Activated CD8-positive, alpha-beta T cell treated with anti-CD3 and anti-CD28 coated beads, Interleukin-2, amount 10 ng/mL, durations not matched to agents 7 days and 5 days (primary cell): ENCODE measurements around the gene WNK1. TPM values are rescaled to one million over a fixed set of nuclear protein-coding genes. Genes with fewer than 3 reads are reported as not detected.

ENCODE experiments used
- ATAC-seq: fragments of 150-1000 bp; cut with Tn5 transposase; one replicate; pipeline ENCODE4 v1.10.0; 2021; ENCODE audit warnings: moderate library complexity
- CTCF ChIA-PET: fragments of 350-600 bp; sonication (Branson Sonifier 250); formaldehyde crosslinking; loops from one replicate; lab custom pipeline; 2021; ENCODE audit warnings: antibody characterized with exemption; lab: Charles Lee
- POLR2A ChIA-PET: fragments of 350-600 bp; sonication (Branson Sonifier 250); formaldehyde crosslinking; loops from one replicate; lab custom pipeline; 2021; ENCODE audit warnings: antibody characterized with exemption; lab: Charles Lee
- DNase-seq: peaks from one replicate; pipeline ENCODE4 v3.0.0-alpha.2; 2020
- H3K27ac Mint-ChIP-seq: one replicate; pipeline ENCODE4 v1.8.0; 2021; ENCODE audit warnings: mild to moderate bottlenecking, mixed read lengths
- H3K27me3 Mint-ChIP-seq: one replicate; pipeline ENCODE4 v1.8.0; 2021; ENCODE audit warnings: low read depth, mixed read lengths
- H3K36me3 Mint-ChIP-seq: one replicate; pipeline ENCODE4 v1.8.0; 2021; ENCODE audit warnings: low read depth, mixed read lengths
- H3K4me1 Mint-ChIP-seq: one replicate; pipeline ENCODE4 v1.8.0; 2021; ENCODE audit warnings: low read depth, mixed read lengths
- H3K4me3 Mint-ChIP-seq: one replicate; pipeline ENCODE4 v1.8.0; 2021; ENCODE audit warnings: mild to moderate bottlenecking, mixed read lengths
- H3K9me3 Mint-ChIP-seq: one replicate; pipeline ENCODE4 v1.8.0; 2022; ENCODE audit warnings: mixed read lengths; ENCODE audit not compliant: insufficient read depth
- total RNA-seq, 2 experiments: library from RNA; stranded (reverse); gene quantifications; one replicate each; pipeline ENCODE4 v1.2.3, GENCODE V29; 2021

Gene WNK1
- total RNA-seq, 2 experiments from 2014 or later, result 203 to 204 TPM

- ATAC-seq, result no peak
- ChIA-PET CTCF (interaction anchor here (0.8 to 1.4 kb wide), 3 partner anchors 206 to 250 kb away, joined by 3 to 5 read pairs (median 4); no protein-coding TSS in a partner anchor), POLR2A (no interaction called here)
- no peaks in the 10 kb centered on the region for H3K9me3 Mint-ChIP-seq
- DNase-seq, result no peak
- H3K36me3 Mint-ChIP-seq, result peaks cover 55% of the 10 kb centered on the region
- H3K27ac Mint-ChIP-seq, result no peak overlapping the region
- H3K27me3 Mint-ChIP-seq, result no peaks in the 10 kb centered on the region
- peaks cover 39% of the 10 kb centered on the region for H3K4me1 Mint-ChIP-seq
- no peak overlapping the region for H3K4me3 Mint-ChIP-seq
Observed at GRCh38 chr12:820336-820735, 68.0 kb downstream of the WNK1 start.

- Mint-ChIP-seq H3K4me3 (no peak overlapping the region), H3K9me3 (no peaks in the 10 kb centered on the region), H3K4me1 (peaks cover 29% of the 10 kb centered on the region), H3K27me3 (no peaks in the 10 kb centered on the region), H3K36me3 (peaks cover 49% of the 10 kb centered on the region), H3K27ac (peak overlapping the region; percentile 16)
- DNase-seq (no peak), ATAC-seq (no peak)
- ChIA-PET POLR2A (no interaction called here), CTCF (interaction anchor here (0.7 to 0.8 kb wide), 2 partner anchors 8 to 9 kb away, joined by 3 to 7 read pairs; no protein-coding TSS in a partner anchor)
Observed at GRCh38 chr12:823028-823698, 70.8 kb downstream of the WNK1 start.

GRCh38 chr12:826331-826730 is 74.0 kb downstream of the WNK1 start:
- no peak overlapping the region for H3K4me3 Mint-ChIP-seq
- CTCF ChIA-PET, result interaction anchor here (1.2 kb wide), 1 partner anchor 12 kb away, joined by 3 read pairs; no protein-coding TSS in a partner anchor
- H3K27ac Mint-ChIP-seq, result no peak overlapping the region
- no peaks in the 10 kb centered on the region for H3K27me3 Mint-ChIP-seq
- ATAC-seq (no peak), DNase-seq (no peak)
- peaks cover 52% of the 10 kb centered on the region for H3K36me3 Mint-ChIP-seq
- H3K9me3 Mint-ChIP-seq, result no peaks in the 10 kb centered on the region
- H3K4me1 Mint-ChIP-seq, result peaks cover 24% of the 10 kb centered on the region
- POLR2A ChIA-PET, result no interaction called here

GRCh38 chr12:828726-829395 is 76.5 kb downstream of the WNK1 start:
- H3K27ac Mint-ChIP-seq, result no peak overlapping the region
- H3K4me3 Mint-ChIP-seq, result no peak overlapping the region
- peaks cover 10% of the 10 kb centered on the region for H3K4me1 Mint-ChIP-seq
- no peaks in the 10 kb centered on the region for H3K9me3 Mint-ChIP-seq
- H3K36me3 Mint-ChIP-seq, result peaks cover 54% of the 10 kb centered on the region
- DNase-seq (no peak), ATAC-seq (no peak)
- H3K27me3 Mint-ChIP-seq, result no peaks in the 10 kb centered on the region
- ChIA-PET CTCF (no interaction called here), POLR2A (no interaction called here)

- no peak overlapping the region for H3K27ac Mint-ChIP-seq
- POLR2A ChIA-PET, result no interaction called here
- no peaks in the 10 kb centered on the region for H3K9me3 Mint-ChIP-seq
- CTCF ChIA-PET, result no interaction called here
- peaks cover 60% of the 10 kb centered on the region for H3K36me3 Mint-ChIP-seq
- peaks cover 10% of the 10 kb centered on the region for H3K4me1 Mint-ChIP-seq
- no peak overlapping the region for H3K4me3 Mint-ChIP-seq
- H3K27me3 Mint-ChIP-seq, result no peaks in the 10 kb centered on the region
- no peak for DNase-seq
- ATAC-seq, result no peak
Observed at GRCh38 chr12:830111-830867, 77.9 kb downstream of the WNK1 start.

- Mint-ChIP-seq H3K4me3 (no peak overlapping the region), H3K4me1 (no peaks in the 10 kb centered on the region), H3K9me3 (no peaks in the 10 kb centered on the region), H3K36me3 (peaks cover 47% of the 10 kb centered on the region), H3K27ac (no peak overlapping the region), H3K27me3 (no peaks in the 10 kb centered on the region)
- no peak for ATAC-seq
- ChIA-PET POLR2A (no interaction called here), CTCF (interaction anchor here (0.7 kb wide), 1 partner anchor 45 kb away, joined by 5 read pairs; no protein-coding TSS in a partner anchor)
- no peak for DNase-seq
Observed at GRCh38 chr12:835754-836518, 83.6 kb downstream of the WNK1 start.

GRCh38 chr12:836952-837351 is 84.6 kb downstream of the WNK1 start:
- no peaks in the 10 kb centered on the region for H3K27me3 Mint-ChIP-seq
- no peak overlapping the region for H3K27ac Mint-ChIP-seq
- ATAC-seq (no peak), DNase-seq (no peak)
- ChIA-PET CTCF (no interaction called here), POLR2A (no interaction called here)
- H3K4me3 Mint-ChIP-seq, result no peak overlapping the region
- H3K9me3 Mint-ChIP-seq, result no peaks in the 10 kb centered on the region
- H3K36me3 Mint-ChIP-seq, result peaks cover 48% of the 10 kb centered on the region
- no peaks in the 10 kb centered on the region for H3K4me1 Mint-ChIP-seq

- POLR2A ChIA-PET, result no interaction called here
- DNase-seq (no peak), ATAC-seq (no peak)
- peaks cover 2% of the 10 kb centered on the region for H3K4me1 Mint-ChIP-seq
- no peak overlapping the region for H3K27ac Mint-ChIP-seq
- no peak overlapping the region for H3K4me3 Mint-ChIP-seq
- CTCF ChIA-PET, result interaction anchor here (0.9 kb wide), 1 partner anchor 261 kb away, joined by 3 read pairs; no protein-coding TSS in a partner anchor
- peaks cover 48% of the 10 kb centered on the region for H3K36me3 Mint-ChIP-seq
- H3K9me3 Mint-ChIP-seq, result no peaks in the 10 kb centered on the region
- H3K27me3 Mint-ChIP-seq, result no peaks in the 10 kb centered on the region
Observed at GRCh38 chr12:837548-837947, 85.2 kb downstream of the WNK1 start.

- POLR2A ChIA-PET, result no interaction called here
- H3K27ac Mint-ChIP-seq, result no peak overlapping the region
Observed at GRCh38 chr12:843609-844008, 91.2 kb downstream of the WNK1 start.

GRCh38 chr12:846421-846820 is 94.0 kb downstream of the WNK1 start:
- Mint-ChIP-seq H3K4me1 (peaks cover 28% of the 10 kb centered on the region), H3K27me3 (no peaks in the 10 kb centered on the region), H3K9me3 (no peaks in the 10 kb centered on the region), H3K36me3 (peaks cover 49% of the 10 kb centered on the region), H3K27ac (no peak overlapping the region), H3K4me3 (no peak overlapping the region)
- ChIA-PET CTCF (interaction anchor here (0.8 to 2.0 kb wide), 2 partner anchors 14 to 270 kb away, joined by 4 to 8 read pairs; no protein-coding TSS in a partner anchor), POLR2A (no interaction called here)
- DNase-seq (no peak), ATAC-seq (no peak)

More at GRCh38 chr12:843609-844008, 91.2 kb downstream of the WNK1 start:
- DNase-seq, result no peak
- Mint-ChIP-seq H3K36me3 (peaks cover 52% of the 10 kb centered on the region), H3K9me3 (no peaks in the 10 kb centered on the region), H3K27me3 (no peaks in the 10 kb centered on the region), H3K4me3 (no peak overlapping the region), H3K4me1 (peaks cover 20% of the 10 kb centered on the region)
- CTCF ChIA-PET, result interaction anchor here (0.6 kb wide), 1 partner anchor 395 kb away, joined by 3 read pairs; no protein-coding TSS in a partner anchor
- ATAC-seq, result no peak

- CTCF ChIA-PET, result no interaction called here
- POLR2A ChIA-PET, result no interaction called here
- H3K4me1 Mint-ChIP-seq, result peaks cover 25% of the 10 kb centered on the region
Observed at GRCh38 chr12:848173-848865, 95.9 kb downstream of the WNK1 start.

More at GRCh38 chr12:848173-848865, 95.9 kb downstream of the WNK1 start:
- H3K4me3 Mint-ChIP-seq, result no peak overlapping the region
- no peak for DNase-seq
- ATAC-seq, result no peak
- peak overlapping the region; percentile 37 for H3K27ac Mint-ChIP-seq
- no peaks in the 10 kb centered on the region for H3K27me3 Mint-ChIP-seq
- H3K36me3 Mint-ChIP-seq, result peaks cover 51% of the 10 kb centered on the region
- H3K9me3 Mint-ChIP-seq, result no peaks in the 10 kb centered on the region
